T-helper 1 cell treated with Interleukin-12 subunit alpha and Interleukin-12 subunit beta and Interleukin-4 antibody, amounts not matched to agents 30 μg/mL and 1 μg/mL, for 36 hours (primary cell): ENCODE measurements around the gene POT1.

Experiments used
- H3K27ac Mint-ChIP-seq: one replicate; pipeline ENCODE4 v1.8.0; 2021; ENCODE audit warnings: mild to moderate bottlenecking, mixed read lengths
- H3K27me3 Mint-ChIP-seq: one replicate; pipeline ENCODE4 v1.8.0; 2021; ENCODE audit warnings: low read depth, mixed read lengths
- H3K36me3 Mint-ChIP-seq: one replicate; pipeline ENCODE4 v1.8.0; 2021; ENCODE audit warnings: low read depth, mixed read lengths
- H3K4me1 Mint-ChIP-seq: one replicate; pipeline ENCODE4 v1.8.0; 2021; ENCODE audit warnings: low read depth, mixed read lengths
- H3K4me3 Mint-ChIP-seq: one replicate; pipeline ENCODE4 v1.8.0; 2021; ENCODE audit warnings: mild to moderate bottlenecking, moderate library complexity, mixed read lengths
- H3K9me3 Mint-ChIP-seq: one replicate; pipeline ENCODE4 v1.8.0; 2021; ENCODE audit warnings: mixed read lengths

Gene POT1

GRCh38 chr7:124810605-124811004 lies 119.0 kb downstream of the POT1 start:
- no peak overlapping the region for H3K4me3 Mint-ChIP-seq
- no peak overlapping the region for H3K27ac Mint-ChIP-seq
- no peaks in the 10 kb centered on the region for H3K9me3 Mint-ChIP-seq
- H3K27me3 Mint-ChIP-seq, result peaks cover 17% of the 10 kb centered on the region
- H3K4me1 Mint-ChIP-seq, result no peaks in the 10 kb centered on the region
- H3K36me3 Mint-ChIP-seq, result no peaks in the 10 kb centered on the region

- no peak overlapping the region for H3K4me3 Mint-ChIP-seq
- no peak overlapping the region for H3K27ac Mint-ChIP-seq
- no peaks in the 10 kb centered on the region for H3K4me1 Mint-ChIP-seq
- H3K27me3 Mint-ChIP-seq, result peaks cover 14% of the 10 kb centered on the region
- no peaks in the 10 kb centered on the region for H3K9me3 Mint-ChIP-seq
- H3K36me3 Mint-ChIP-seq, result no peaks in the 10 kb centered on the region
Measured at GRCh38 chr7:124808206-124808605, 121.4 kb downstream of the POT1 start.

- Mint-ChIP-seq H3K27ac (no peak overlapping the region), H3K9me3 (peaks cover 2% of the 10 kb centered on the region), H3K4me1 (peaks cover 1% of the 10 kb centered on the region), H3K36me3 (no peaks in the 10 kb centered on the region), H3K4me3 (no peak overlapping the region), H3K27me3 (peaks cover 7% of the 10 kb centered on the region)
Measured at GRCh38 chr7:124801330-124801895, 128.2 kb downstream of the POT1 start.

- Mint-ChIP-seq H3K36me3 (no peaks in the 10 kb centered on the region), H3K27me3 (peaks cover 7% of the 10 kb centered on the region), H3K4me1 (peaks cover 1% of the 10 kb centered on the region), H3K9me3 (peaks cover 7% of the 10 kb centered on the region), H3K27ac (no peak overlapping the region), H3K4me3 (no peak overlapping the region)
Measured at GRCh38 chr7:124800386-124800785, 129.2 kb downstream of the POT1 start.

GRCh38 chr7:124799448-124799847 lies 130.2 kb downstream of the POT1 start:
- Mint-ChIP-seq H3K4me1 (peaks cover 1% of the 10 kb centered on the region), H3K36me3 (no peaks in the 10 kb centered on the region), H3K27me3 (peaks cover 7% of the 10 kb centered on the region), H3K9me3 (peaks cover 7% of the 10 kb centered on the region), H3K4me3 (no peak overlapping the region), H3K27ac (no peak overlapping the region)

GRCh38 chr7:124796771-124797170 lies 132.9 kb downstream of the POT1 start:
- Mint-ChIP-seq H3K27me3 (peaks cover 17% of the 10 kb centered on the region), H3K36me3 (no peaks in the 10 kb centered on the region), H3K4me3 (no peak overlapping the region), H3K27ac (no peak overlapping the region), H3K9me3 (peaks cover 7% of the 10 kb centered on the region), H3K4me1 (peaks cover 1% of the 10 kb centered on the region)

GRCh38 chr7:124792696-124793095 lies 136.9 kb downstream of the POT1 start:
- no peaks in the 10 kb centered on the region for H3K36me3 Mint-ChIP-seq
- H3K27me3 Mint-ChIP-seq, result peaks cover 22% of the 10 kb centered on the region
- H3K27ac Mint-ChIP-seq, result no peak overlapping the region
- H3K9me3 Mint-ChIP-seq, result peaks cover 7% of the 10 kb centered on the region
- H3K4me3 Mint-ChIP-seq, result no peak overlapping the region
- H3K4me1 Mint-ChIP-seq, result no peaks in the 10 kb centered on the region

- no peak overlapping the region for H3K4me3 Mint-ChIP-seq
- no peak overlapping the region for H3K27ac Mint-ChIP-seq
- H3K27me3 Mint-ChIP-seq, result peaks cover 18% of the 10 kb centered on the region
- no peaks in the 10 kb centered on the region for H3K4me1 Mint-ChIP-seq
- peaks cover 7% of the 10 kb centered on the region for H3K9me3 Mint-ChIP-seq
- no peaks in the 10 kb centered on the region for H3K36me3 Mint-ChIP-seq
Measured at GRCh38 chr7:124792002-124792401, 137.6 kb downstream of the POT1 start.

GRCh38 chr7:124791426-124791825 lies 138.2 kb downstream of the POT1 start:
- Mint-ChIP-seq H3K9me3 (peaks cover 5% of the 10 kb centered on the region), H3K27me3 (peaks cover 18% of the 10 kb centered on the region), H3K4me3 (no peak overlapping the region), H3K4me1 (no peaks in the 10 kb centered on the region), H3K27ac (no peak overlapping the region), H3K36me3 (no peaks in the 10 kb centered on the region)

- Mint-ChIP-seq H3K36me3 (no peaks in the 10 kb centered on the region), H3K4me3 (no peak overlapping the region), H3K9me3 (no peaks in the 10 kb centered on the region), H3K4me1 (no peaks in the 10 kb centered on the region), H3K27me3 (peaks cover 18% of the 10 kb centered on the region), H3K27ac (no peak overlapping the region)
Measured at GRCh38 chr7:124790645-124791044, 139.0 kb downstream of the POT1 start.

- Mint-ChIP-seq H3K36me3 (no peaks in the 10 kb centered on the region), H3K9me3 (no peaks in the 10 kb centered on the region), H3K27me3 (peaks cover 2% of the 10 kb centered on the region), H3K4me1 (no peaks in the 10 kb centered on the region), H3K27ac (no peak overlapping the region), H3K4me3 (no peak overlapping the region)
Measured at GRCh38 chr7:124785994-124786393, 143.6 kb downstream of the POT1 start.

GRCh38 chr7:124784879-124785818 lies 144.5 kb downstream of the POT1 start:
- H3K9me3 Mint-ChIP-seq, result no peaks in the 10 kb centered on the region
- no peak overlapping the region for H3K27ac Mint-ChIP-seq
- no peaks in the 10 kb centered on the region for H3K27me3 Mint-ChIP-seq
- H3K4me3 Mint-ChIP-seq, result no peak overlapping the region
- no peaks in the 10 kb centered on the region for H3K4me1 Mint-ChIP-seq
- H3K36me3 Mint-ChIP-seq, result no peaks in the 10 kb centered on the region

GRCh38 chr7:124783271-124783670 lies 146.4 kb downstream of the POT1 start:
- H3K36me3 Mint-ChIP-seq, result no peaks in the 10 kb centered on the region
- no peak overlapping the region for H3K27ac Mint-ChIP-seq
- no peak overlapping the region for H3K4me3 Mint-ChIP-seq
- H3K9me3 Mint-ChIP-seq, result no peaks in the 10 kb centered on the region
- H3K4me1 Mint-ChIP-seq, result no peaks in the 10 kb centered on the region
- H3K27me3 Mint-ChIP-seq, result no peaks in the 10 kb centered on the region

- Mint-ChIP-seq H3K4me1 (no peaks in the 10 kb centered on the region), H3K4me3 (no peak overlapping the region), H3K27me3 (peaks cover 6% of the 10 kb centered on the region), H3K9me3 (no peaks in the 10 kb centered on the region), H3K27ac (no peak overlapping the region), H3K36me3 (no peaks in the 10 kb centered on the region)
Measured at GRCh38 chr7:124781907-124782734, 147.5 kb downstream of the POT1 start.
